Upper lobe of right lung (tissue), 1 donor: Measurements from ENCODE around the gene CCL4L2. TPM values are rescaled to one million over a fixed set of nuclear protein-coding genes. Genes with fewer than 3 reads are reported as not detected.
"Not testable (repeated sequence)": the region's sequence is repeated elsewhere in the genome, so short reads cannot be mapped to it uniquely, and the experiment has no call there.

Source experiments
- ATAC-seq: fragments of 200-7000 bp; cut with Tn5 transposase; one replicate; pipeline ENCODE4 v1.9.1; 2020; ENCODE audit warnings: mild to moderate bottlenecking, moderate library complexity
- DNase-seq: peaks from one replicate; pipeline ENCODE4 v3.0.0-alpha.2; 2020
- H3K27ac ChIP-seq: fragments of 200-600 bp; one replicate; pipeline ENCODE4 v1.8.0; 2022
- H3K27me3 ChIP-seq: fragments of 200-600 bp; one replicate; pipeline ENCODE4 v1.8.0; 2022; ENCODE audit warnings: mild to moderate bottlenecking
- H3K36me3 ChIP-seq: fragments of 200-600 bp; one replicate; pipeline ENCODE4 v1.8.0; 2022
- H3K4me1 ChIP-seq: fragments of 200-600 bp; one replicate; pipeline ENCODE4 v1.8.0; 2022
- H3K4me3 ChIP-seq: fragments of 200-600 bp; one replicate; pipeline ENCODE4 v1.8.0; 2022; ENCODE audit warnings: mild to moderate bottlenecking
- H3K9me3 ChIP-seq: fragments of 200-600 bp; one replicate; pipeline ENCODE4 v1.8.0; 2022
- intact Hi-C: fragments of 100-400 bp; cut with DNase I; formaldehyde crosslinking; loops from one replicate; pipeline ENCODE4 v1.11.0; 2022
- long read RNA-seq: library from polyadenylated mRNA; unstranded; transcript quantifications from one replicate; pipeline ENCODE4 v2.0.0, GENCODE V29; 2021
- total RNA-seq: library from RNA; stranded (reverse); fragmentation: NEBNext Ultra II Directional; extraction: Animal tissue kit (Norgen Biotek cat#: 25700); gene quantifications from one replicate; pipeline ENCODE4 v1.2.1, GENCODE V29; 2021
- TF ChIP-seq, protein P1 (sequence below): fragments of 200-600 bp; IDR thresholded peaks from one replicate; pipeline ENCODE4 v1.8.0; 2022; ENCODE audit warnings: antibody characterized with exemption
- donor health status: DM: no; HTN: yes; CAD: no; lungs with severe emphysema.

Gene CCL4L2
- total RNA-seq, result 4.5 TPM
- long read RNA-seq, partial matches to known transcripts, result 0 of 1 reads
- long read RNA-seq, other reads (novel, unspliced or antisense), result 0 of 1 reads

- H3K27ac ChIP-seq, intact Hi-C loops, H3K4me3 ChIP-seq, H3K36me3 ChIP-seq, H3K27me3 ChIP-seq, H3K9me3 ChIP-seq, H3K4me1 ChIP-seq, DNase-seq: not testable (repeated sequence)
- peak; percentile 89 for ATAC-seq
These were observed at the start of gene CCL4L2 for GRCh38 chr17:36210439-36211211. TSS of gene CCL4L2 (plus strand) at chr17:36211063.

DNA sequence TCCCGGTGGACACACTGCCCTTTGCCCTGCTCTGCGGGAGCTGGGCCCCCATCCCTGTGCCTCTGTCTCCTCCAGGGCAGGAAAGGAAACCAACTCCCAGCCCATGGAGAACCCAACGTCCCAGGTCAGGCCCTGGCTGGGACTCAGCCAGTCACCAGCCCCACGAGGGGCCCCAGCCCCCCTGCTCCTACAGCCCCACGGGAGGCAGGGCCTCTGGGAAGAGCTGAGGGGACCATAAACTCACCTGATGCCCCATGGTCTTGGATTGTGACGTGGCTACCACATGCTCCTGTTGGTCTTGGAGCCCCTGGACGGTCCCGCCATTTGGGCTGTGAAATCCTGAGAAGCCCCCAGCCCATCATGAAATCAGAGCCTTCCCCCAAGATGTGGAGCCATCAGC lies 42.0 kb upstream of the CCL4L2 start:
- H3K9me3 ChIP-seq, DNase-seq, intact Hi-C loops, ATAC-seq, H3K27ac ChIP-seq, H3K4me3 ChIP-seq, H3K27me3 ChIP-seq, H3K4me1 ChIP-seq, H3K36me3 ChIP-seq: not testable (repeated sequence)

DNA sequence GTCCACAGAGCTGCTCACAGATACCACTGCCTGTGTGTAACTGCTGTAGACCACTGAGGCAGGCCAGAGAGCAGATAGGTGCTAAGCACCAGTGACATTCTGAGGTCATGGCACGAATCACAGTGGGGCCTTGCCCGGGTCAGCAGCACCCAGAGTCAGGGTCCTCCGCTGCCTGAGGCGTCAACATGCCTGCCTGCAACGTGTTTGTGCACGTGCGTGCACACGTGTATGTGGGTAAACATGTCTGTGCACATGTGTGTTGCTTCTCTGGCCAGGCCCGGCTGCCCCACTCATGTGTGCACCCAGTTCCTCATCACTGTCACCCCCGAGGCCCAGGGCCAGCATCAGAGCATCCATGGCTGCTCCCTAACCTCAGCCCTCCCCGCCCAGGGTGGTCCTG lies 34.3 kb upstream of the CCL4L2 start, which contains the start of gene TBC1D3B:
Gene TBC1D3B, minus strand, starts transcription at position 101 of the 400 bp plus-strand sequence. CDS start 1,586 bp downstream, outside the sequence.
- H3K4me3 ChIP-seq, H3K27me3 ChIP-seq, ATAC-seq, intact Hi-C loops, H3K36me3 ChIP-seq, H3K4me1 ChIP-seq, H3K27ac ChIP-seq, DNase-seq, H3K9me3 ChIP-seq: not testable (repeated sequence)

DNA sequence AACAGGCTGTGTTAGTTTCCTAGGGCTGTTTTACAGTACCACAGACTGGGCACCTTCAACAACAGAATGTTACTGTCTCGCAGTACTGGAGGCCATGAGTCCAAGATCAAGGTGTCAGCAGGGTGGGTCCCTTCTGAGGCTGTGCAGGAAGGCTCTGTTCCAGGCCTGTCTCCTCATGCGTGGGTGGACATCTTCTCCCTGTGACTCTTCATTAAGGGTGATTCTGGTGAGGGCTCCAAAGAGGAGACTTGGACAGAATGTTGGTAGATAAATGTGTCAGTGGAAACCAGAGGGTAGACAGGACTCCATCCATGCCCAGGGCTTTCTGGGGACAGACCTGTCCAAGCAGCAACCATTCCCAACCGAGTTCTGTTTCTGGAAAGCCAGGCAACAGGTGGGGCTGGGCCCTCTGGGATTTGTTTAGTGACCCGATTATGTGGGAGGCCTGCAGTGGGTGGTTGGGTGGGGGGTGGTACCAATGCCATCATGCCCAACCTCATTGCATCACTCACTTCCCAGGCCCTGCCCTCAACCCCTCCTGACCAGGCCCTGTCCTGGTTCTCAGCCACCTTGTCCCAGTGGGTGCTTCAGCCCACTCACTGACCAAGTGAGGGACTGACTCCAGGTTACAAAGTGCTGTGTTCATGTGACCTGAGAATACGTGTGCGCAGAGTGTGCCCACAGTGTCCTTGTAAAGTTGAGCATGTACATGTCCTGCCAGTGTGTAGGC lies 29.3 kb upstream of the CCL4L2 start:
- DNase-seq, H3K4me1 ChIP-seq, H3K9me3 ChIP-seq, H3K27ac ChIP-seq, ATAC-seq, H3K27me3 ChIP-seq, H3K36me3 ChIP-seq, intact Hi-C loops, H3K4me3 ChIP-seq: not testable (repeated sequence)

GRCh38 chr17:36182176-36183000 lies 28.5 kb upstream of the CCL4L2 start:
- intact Hi-C loops, result no loop called here
- peak; percentile 66 for DNase-seq
- ATAC-seq, result peak; percentile 8
- no peaks in the 10 kb centered on the region for H3K36me3 ChIP-seq
- H3K4me1 ChIP-seq, result peaks cover 6% of the 10 kb centered on the region
- H3K4me3 ChIP-seq, result peak overlapping the region; percentile 60
- TF ChIP-seq, protein P1, sequence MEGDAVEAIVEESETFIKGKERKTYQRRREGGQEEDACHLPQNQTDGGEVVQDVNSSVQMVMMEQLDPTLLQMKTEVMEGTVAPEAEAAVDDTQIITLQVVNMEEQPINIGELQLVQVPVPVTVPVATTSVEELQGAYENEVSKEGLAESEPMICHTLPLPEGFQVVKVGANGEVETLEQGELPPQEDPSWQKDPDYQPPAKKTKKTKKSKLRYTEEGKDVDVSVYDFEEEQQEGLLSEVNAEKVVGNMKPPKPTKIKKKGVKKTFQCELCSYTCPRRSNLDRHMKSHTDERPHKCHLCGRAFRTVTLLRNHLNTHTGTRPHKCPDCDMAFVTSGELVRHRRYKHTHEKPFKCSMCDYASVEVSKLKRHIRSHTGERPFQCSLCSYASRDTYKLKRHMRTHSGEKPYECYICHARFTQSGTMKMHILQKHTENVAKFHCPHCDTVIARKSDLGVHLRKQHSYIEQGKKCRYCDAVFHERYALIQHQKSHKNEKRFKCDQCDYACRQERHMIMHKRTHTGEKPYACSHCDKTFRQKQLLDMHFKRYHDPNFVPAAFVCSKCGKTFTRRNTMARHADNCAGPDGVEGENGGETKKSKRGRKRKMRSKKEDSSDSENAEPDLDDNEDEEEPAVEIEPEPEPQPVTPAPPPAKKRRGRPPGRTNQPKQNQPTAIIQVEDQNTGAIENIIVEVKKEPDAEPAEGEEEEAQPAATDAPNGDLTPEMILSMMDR, result no peak
- no peaks in the 10 kb centered on the region for H3K9me3 ChIP-seq
- peak overlapping the region; percentile 76 for H3K27ac ChIP-seq
- H3K27me3 ChIP-seq, result no peaks in the 10 kb centered on the region

DNA sequence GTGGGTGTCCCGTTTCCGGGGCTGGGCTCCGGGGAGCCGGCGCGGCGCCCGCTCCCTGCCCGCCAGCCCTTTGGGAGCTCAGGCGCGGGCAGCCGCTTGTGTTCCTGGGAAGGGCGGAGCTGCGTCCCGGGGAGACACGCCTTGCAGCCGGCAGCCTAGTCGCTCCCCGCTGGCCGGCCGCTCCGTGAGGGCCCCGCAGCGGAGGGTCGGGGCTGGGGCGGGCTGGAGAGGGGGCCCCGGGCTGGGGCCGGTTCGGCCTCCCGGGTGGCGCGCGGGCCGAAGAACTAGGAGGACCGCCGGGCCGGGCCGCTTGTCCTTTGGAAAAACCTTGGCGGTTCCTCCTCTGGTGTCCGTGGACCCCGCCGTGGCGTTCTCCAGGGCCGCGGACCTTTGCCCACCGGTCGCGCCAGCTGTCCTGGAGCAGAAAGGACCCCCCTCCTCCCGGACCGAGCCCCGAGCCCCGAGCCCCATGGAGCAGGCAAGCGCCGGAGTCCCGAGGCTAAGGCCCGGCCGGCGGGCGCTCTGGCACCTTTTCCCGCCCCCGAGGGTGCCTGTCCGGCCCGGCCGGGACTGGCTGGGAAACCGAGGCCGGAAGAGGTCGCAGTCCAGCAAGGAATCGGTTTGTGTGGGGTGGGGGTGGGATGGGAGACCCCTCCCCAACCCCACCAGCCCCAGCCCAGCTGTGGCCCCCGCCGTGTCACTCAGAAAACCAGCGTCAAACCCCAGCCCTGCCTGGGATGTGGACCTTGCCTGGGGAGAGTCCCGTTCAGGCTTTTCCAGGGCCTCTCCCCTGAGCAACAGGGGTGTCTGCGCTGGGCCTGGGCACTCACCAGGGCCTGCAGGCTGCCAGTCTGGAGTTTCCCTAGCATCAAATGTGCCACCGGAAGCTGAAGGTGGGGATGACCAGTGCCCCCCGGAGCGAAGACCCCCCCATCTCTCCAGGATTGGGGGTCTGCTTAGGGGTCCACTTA lies 27.6 kb upstream of the CCL4L2 start:
- no peaks in the 10 kb centered on the region for H3K36me3 ChIP-seq
- intact Hi-C loops, result no loop called here
- DNase-seq (peak; percentile 86), ATAC-seq (peak; percentile 87)
- H3K27me3 ChIP-seq, result no peaks in the 10 kb centered on the region
- TF ChIP-seq, protein P1, result no peak
- peaks cover 6% of the 10 kb centered on the region for H3K4me1 ChIP-seq
- H3K9me3 ChIP-seq, result no peaks in the 10 kb centered on the region
- peak overlapping the region; percentile 76 for H3K27ac ChIP-seq
- peak overlapping the region; percentile 60 for H3K4me3 ChIP-seq
